H1 (cell line): ENCODE results near the gene TEAD4.

Experiments used
- CTCF ChIP-seq, 3 experiments: IDR thresholded peaks; 1 replicate in 2 of 3; 2 replicates in 1 of 3; pipeline versions ENCODE4 v1.5.1 to v1.6.1; 2011; ENCODE audit warnings: low read length in 3 of 3, mild to moderate bottlenecking in 3 of 3, inconsistent platforms in 2 of 3, low read depth in 1 of 3, moderate library complexity in 1 of 3; ENCODE audit not compliant: insufficient read depth in 1 of 3; ENCODE audit errors: control extremely low read depth in 1 of 3
- E2F6 ChIP-seq: IDR thresholded peaks from 2 replicates; pipeline ENCODE4 v1.6.1; 2012; ENCODE audit warnings: inconsistent platforms
- KDM1A ChIP-seq: fragments of 200-600, 300-600 bp; sonication (generic); IDR thresholded peaks from 2 replicates; pipeline ENCODE4 v1.7.1; 2016; ENCODE audit warnings: mild to moderate bottlenecking, low read length, borderline replicate concordance
- NRF1 ChIP-seq: IDR thresholded peaks from 2 replicates; pipeline ENCODE4 v1.6.1; 2011; ENCODE audit warnings: mild to moderate bottlenecking, low read depth, low read length, improper control_type of control experiment
- POLR2A ChIP-seq, 2 experiments: IDR thresholded peaks; 1 replicate in 1 of 2; 2 replicates in 1 of 2; pipeline ENCODE4 v1.6.1; 2011; ENCODE audit warnings: low read depth in 2 of 2, low read length in 2 of 2, mild to moderate bottlenecking in 2 of 2; ENCODE audit errors: control extremely low read depth in 1 of 2
- POLR2AphosphoS5 ChIP-seq: IDR thresholded peaks from 2 replicates; pipeline ENCODE4 v1.6.1; 2011; ENCODE audit warnings: low read depth, low read length
- SUZ12 ChIP-seq: fragments of 200-600 bp; sonication (generic); IDR thresholded peaks from 2 replicates; pipeline ENCODE4 v1.6.1; 2012; ENCODE audit warnings: mild to moderate bottlenecking, inconsistent platforms, low read length, moderate library complexity, mixed read lengths
- TAF7 ChIP-seq: optimal IDR thresholded peaks from 2 replicates; pipeline ENCODE3; 2011; ENCODE audit warnings: low read depth, mild to moderate bottlenecking, inconsistent platforms, low read length, moderate library complexity, borderline replicate concordance

- TF ChIP-seq SUZ12 (no peak), CTCF (IDR thresholded peaks at IDR 0.05; ENCODE audit: control extremely low read depth in 1 of 3, insufficient read depth in 1 of 3, low read depth in 1 of 3, low read length in 3 of 3) (no peak), POLR2A (IDR thresholded peaks at IDR 0.05; ENCODE audit: control extremely low read depth in 1 of 2, low read depth in 2 of 2, low read length in 2 of 2) (no peak), E2F6 (no peak), TAF7 (no peak), KDM1A (no peak), POLR2AphosphoS5 (no peak), NRF1 (no peak)
Observed at GRCh38 chr12:3020850-3021435, 61.7 kb downstream of the TEAD4 start.
